Skeletal muscle cell (primary cell): ENCODE measurements around the gene ARAP1.

ENCODE experiments used
- DNase-seq: peaks from one replicate; pipeline ENCODE4 v3.0.0-alpha.2; 2010; ENCODE audit warnings: low read depth
- H3K4me3 ChIP-seq: 2 replicates; pipeline ENCODE4 v1.5.1; 2011; ENCODE audit warnings: low read depth, mild to moderate bottlenecking, control low read depth, low read length, moderate library complexity

Gene ARAP1

GRCh38 chr11:72780296-72781062, 28.3 kb upstream of the ARAP1 start:
- H3K4me3 ChIP-seq, result peak overlapping the region; percentile 50
- no peak for DNase-seq

GRCh38 chr11:72779495-72780128, 27.4 kb upstream of the ARAP1 start:
- H3K4me3 ChIP-seq, result no peak overlapping the region
- no peak for DNase-seq

GRCh38 chr11:72778535-72779494, 26.6 kb upstream of the ARAP1 start:
- H3K4me3 ChIP-seq, result no peak overlapping the region
- DNase-seq, result no peak

GRCh38 chr11:72777755-72778278, 25.6 kb upstream of the ARAP1 start:
- DNase-seq, result no peak
- no peak overlapping the region for H3K4me3 ChIP-seq

DNA sequence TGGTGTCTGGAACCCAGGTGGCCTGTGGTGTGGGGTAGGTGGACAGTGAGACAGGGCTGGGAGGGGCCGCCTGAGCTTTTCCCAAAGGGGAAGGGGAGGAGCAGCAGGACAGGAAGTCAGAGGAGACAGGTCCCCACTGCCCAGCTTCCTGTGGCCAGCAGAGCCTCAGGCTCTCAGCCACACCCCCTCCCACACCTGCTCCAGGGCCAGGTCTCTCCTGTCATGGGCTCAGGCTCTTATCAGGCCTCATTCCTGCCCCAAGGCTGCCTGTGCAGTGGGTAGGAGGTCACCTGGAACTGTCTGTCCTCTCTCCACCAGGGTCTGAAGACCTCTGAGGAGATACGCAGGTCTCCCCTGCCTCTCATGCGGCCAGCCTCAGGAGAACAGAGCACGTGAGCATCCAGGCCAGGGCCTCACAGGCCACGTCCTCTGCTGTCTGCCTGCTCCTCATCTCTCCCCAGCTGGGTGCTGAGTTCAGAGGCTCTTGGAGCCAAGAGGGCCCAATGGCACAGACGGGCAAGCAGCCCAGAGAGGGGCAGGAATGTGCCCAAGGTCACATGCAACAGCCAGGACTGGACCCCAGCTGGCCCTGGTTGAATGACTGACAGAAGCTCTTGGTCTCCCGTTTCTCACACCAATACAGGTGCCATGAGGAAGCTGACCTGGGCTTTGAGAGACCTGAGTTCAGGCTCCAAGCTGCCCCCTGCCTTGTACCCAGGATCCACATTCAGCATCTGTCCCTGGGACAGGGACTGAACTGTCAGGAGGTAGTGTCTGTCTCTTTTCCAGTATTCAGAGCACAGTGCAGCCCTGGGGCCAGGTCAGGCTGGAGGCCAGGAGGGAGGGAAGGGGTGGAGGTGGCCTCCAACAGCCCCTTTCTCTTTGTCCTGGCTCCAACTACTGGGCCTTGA, 24.9 kb upstream of the ARAP1 start:
- no peak overlapping the region for H3K4me3 ChIP-seq
- no peak for DNase-seq

DNA sequence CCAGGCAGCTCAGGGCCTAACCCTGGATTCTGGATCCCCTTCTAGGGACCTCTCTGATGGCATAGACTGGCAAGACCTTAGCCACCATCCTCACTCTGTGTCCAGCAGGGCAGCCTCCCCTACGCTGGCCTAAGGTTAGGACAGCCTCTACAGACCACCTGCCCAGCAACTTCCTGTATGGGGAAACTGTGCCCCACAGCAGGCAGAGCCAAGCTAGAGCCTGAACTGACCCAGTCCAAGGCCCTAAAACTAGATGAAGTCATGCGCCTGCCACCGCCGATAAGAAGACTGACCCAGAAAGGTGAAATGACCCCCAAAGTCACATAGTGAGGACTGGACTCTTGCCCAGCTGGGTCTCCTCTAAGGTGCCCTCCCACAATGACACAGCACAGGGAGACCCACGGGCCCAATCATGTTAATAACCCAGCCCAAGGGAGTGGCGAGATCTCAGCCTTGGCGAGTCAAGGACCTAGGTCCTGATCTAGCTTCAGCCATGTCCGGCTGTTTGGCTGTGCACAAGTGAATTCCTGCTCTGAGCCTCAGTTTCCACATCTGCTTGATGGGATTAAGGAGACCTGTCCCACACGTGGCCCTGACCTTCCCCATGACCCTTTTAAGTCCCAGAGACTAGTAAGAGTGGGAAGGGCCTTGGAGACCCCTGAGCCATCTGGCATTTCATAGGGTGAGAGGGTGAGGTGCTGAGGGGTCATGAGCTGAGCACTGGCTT, 24.1 kb upstream of the ARAP1 start:
- no peak overlapping the region for H3K4me3 ChIP-seq
- no peak for DNase-seq

DNA sequence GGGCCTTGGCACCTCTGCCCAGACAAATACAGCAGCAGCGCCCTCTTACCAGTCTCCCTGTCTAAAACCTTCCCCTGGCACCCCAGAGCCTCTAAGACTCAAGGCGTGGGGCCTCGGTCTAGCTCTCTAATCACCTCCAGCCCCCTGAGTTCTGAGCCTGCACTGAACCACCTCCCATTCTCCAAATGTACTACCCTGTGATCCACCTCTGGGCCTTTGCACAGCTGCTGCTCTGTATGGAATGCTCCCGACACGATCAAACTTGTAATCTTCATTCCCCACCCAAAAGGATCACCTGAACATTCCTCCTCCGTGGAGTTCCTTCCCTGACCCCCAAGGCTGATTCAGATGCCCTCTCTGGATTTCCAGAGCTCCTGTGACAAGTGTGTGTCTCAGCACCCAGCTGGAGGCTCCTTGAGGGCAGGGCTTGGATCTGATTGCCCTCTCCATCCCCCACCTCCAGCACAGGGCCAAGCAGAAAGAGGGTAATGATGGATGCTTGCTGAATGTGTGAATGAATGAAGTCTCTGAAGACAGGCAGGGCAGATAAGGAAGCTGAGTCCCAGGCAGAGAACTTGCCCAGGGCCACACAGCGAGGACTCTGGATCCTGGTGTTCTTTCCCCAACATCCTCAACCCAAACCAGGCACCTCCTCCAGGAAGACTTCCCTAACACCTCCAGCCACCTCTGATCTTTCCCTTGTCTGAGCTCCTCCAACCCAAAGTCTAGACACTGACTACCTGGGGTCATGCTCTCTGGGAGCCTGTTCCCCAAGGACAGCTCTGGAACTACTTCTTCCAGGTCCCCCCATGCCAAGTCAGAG, 23.3 kb upstream of the ARAP1 start:
- DNase-seq, result no peak
- H3K4me3 ChIP-seq, result no peak overlapping the region

DNA sequence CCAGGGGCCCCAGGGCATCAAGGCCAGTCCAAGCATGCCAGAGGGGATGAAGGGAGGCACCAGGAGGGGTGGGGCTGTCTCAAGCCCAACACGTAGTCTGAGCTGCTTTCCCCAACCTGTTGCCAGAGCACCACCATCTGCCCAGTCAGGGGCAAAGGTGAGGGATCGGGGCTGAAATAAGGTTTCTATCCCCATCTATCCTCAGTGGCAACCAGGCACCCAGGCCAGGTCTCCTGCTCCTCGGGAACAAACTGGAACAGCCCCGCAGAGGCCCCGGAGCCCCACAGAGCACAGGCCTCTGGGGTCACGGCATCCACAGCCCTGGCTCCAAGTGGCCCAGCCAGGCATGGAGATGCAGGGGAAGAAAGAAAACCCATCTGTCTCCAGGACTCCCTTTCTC, 22.3 kb upstream of the ARAP1 start:
- H3K4me3 ChIP-seq, result no peak overlapping the region
- no peak for DNase-seq

GRCh38 chr11:72773696-72774095, 21.5 kb upstream of the ARAP1 start:
- no peak for DNase-seq
- no peak overlapping the region for H3K4me3 ChIP-seq

DNA sequence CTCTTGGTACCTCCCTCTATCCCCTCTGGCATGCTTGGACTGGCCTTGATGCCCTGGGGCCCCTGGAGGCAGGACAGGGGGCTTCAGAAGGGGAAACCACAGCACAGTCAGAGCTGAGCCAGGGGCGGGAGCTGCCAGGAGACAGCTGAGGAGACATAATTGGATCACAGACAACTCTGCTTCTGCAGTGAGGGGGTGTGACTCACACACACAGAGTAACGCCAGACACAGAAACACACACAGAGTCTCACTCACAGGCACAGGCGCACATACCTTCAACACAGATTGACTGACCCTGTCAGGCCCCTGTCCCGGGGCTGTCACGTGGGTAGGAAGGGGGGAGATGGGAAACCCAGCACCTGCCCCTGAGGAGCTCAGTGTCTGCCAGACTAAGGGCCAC, 21.1 kb upstream of the ARAP1 start:
- H3K4me3 ChIP-seq, result no peak overlapping the region
- peak; percentile 81 for DNase-seq

- H3K4me3 ChIP-seq, result no peak overlapping the region
- DNase-seq, result no peak
These were observed 19.9 kb upstream of the ARAP1 start for GRCh38 chr11:72772059-72772458.

GRCh38 chr11:72771507-72771906, 19.3 kb upstream of the ARAP1 start:
- H3K4me3 ChIP-seq, result no peak overlapping the region
- DNase-seq, result no peak

DNA sequence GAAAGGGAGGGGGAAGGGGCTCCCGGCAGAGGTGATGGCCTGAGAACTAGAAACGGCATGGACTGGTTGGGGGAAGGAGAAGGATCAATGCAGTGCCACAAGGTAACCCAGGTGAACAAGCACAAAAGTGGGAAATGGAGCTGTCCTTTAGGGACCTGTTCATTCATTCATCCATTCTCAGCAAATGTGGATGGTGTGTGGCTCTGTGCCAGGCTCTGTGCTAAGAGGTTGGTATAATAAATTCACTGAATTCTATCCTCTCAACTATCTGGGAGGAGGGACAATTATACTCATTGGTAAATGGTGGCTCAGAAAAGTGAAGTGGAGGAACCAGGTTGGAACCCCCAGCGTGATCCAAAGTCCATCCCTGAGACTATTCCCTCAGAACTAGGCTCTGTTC, 18.6 kb upstream of the ARAP1 start:
- H3K4me3 ChIP-seq, result no peak overlapping the region
- DNase-seq, result no peak

GRCh38 chr11:72769680-72770079, 17.5 kb upstream of the ARAP1 start:
- H3K4me3 ChIP-seq, result no peak overlapping the region
- DNase-seq, result no peak

- no peak for DNase-seq
These were observed 16.4 kb upstream of the ARAP1 start for GRCh38 chr11:72768581-72768980.

DNA sequence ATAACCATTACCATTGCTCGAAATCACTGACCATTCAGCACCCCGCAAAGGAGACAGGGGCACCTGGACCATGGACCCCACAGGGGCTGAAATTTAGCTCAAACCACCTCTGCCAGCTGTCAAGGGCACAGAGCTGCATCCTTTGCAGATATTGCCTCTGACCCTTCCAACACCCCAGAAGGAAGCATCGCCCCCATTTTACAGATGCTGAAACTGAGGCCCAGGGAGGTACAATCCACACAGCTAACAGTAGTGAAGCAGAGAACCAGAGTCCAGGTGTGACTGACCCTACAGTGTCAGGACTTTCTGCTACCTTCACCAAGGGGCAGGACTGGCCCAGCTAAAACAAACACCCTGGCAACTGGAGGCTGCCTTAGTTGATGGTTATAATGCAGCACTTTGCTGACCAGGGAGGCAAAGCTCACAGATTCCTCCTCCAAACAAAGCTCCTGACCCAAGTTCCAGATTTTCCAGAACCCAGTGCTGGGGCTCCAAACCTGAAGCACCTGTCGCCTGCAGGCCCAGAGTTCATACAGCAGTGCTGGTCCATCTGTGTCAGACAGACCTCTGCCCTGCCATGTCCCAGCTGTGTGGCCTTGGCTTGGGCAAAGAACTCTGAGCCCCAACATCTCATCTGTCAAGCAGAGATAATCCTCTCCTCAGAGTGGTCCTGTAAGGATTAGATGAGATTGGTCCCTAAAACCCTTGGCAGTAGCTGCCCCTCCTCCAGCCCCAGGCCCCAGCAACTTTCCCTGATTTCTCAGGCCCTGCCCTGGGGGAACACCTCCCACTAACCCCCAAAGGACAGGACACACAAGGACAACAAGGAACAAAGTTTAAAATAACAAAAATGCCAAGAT, 15.2 kb upstream of the ARAP1 start:
- DNase-seq, result no peak
- no peak overlapping the region for H3K4me3 ChIP-seq

More at GRCh38 chr11:72768581-72768980, 16.4 kb upstream of the ARAP1 start:
- no peak overlapping the region for H3K4me3 ChIP-seq
